PFSK-1 (cell line): ENCODE measurements around the gene TSC2.

Experiments used
- POLR2AphosphoS5 ChIP-seq: IDR thresholded peaks from 2 replicates; pipeline ENCODE4 v1.6.1; 2012; ENCODE audit warnings: low read depth, mild to moderate bottlenecking, control low read depth, low read length, moderate library complexity
- REST ChIP-seq, 2 experiments: IDR thresholded peaks; 2 replicates each; pipeline versions ENCODE4 v1.6.1 to v1.8.0; 2011 to 2012; ENCODE audit warnings: low read depth in 2 of 2, low read length in 2 of 2, control low read depth in 1 of 2, inconsistent platforms in 1 of 2, mild to moderate bottlenecking in 1 of 2, moderate library complexity in 1 of 2; ENCODE audit not compliant: insufficient read depth in 1 of 2
- TAF1 ChIP-seq: IDR thresholded peaks from 2 replicates; pipeline ENCODE4 v1.6.1; 2012; ENCODE audit warnings: low read length, control low read depth, borderline replicate concordance; ENCODE audit not compliant: insufficient read depth

DNA sequence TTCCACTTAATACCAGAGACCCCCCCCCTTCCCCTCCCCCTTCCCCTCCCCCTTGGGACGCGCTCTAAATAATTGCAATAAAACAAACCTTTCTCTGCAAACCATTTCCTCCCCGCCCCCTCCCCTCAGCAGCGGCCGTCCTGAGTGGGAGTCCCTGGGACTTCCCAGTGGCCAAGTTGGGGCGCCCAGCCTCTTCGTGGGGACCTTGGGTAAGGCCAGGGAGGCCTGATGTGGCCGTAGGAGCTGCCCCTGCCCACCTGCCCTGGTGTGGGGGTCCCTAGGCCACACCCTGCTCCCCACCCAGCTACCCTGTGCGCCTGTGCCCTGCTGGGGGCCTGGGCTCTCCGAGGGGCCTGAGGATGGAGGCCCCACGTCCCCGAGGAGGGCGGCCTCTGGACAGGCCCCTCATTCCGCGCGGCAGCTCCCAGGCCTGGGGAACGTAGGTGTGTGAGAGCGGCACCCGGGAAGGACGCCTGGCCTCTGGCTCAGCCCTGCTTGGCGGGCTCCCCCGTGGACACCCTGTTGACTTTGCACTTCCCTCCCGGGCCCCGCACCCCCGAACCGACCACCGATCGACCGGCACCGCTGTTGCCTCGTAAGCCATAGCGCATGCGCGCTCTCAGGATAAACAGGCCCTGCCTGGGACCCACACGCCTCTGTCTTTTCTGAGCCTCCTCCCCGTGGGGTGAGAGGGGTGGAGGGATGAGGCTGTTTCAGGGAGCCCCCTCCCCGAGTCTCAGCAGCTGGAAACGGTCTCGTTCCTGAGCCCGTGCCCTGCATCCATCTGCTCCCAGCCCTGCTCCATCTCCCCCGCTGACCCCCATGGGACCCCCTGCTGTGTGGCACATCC is 9.2 kb upstream of the TSC2 start:
- TF ChIP-seq POLR2AphosphoS5 = 0 out of 2 replicates have a peak, but pooled peaks have one; percentile 9
- TF ChIP-seq REST (IDR thresholded peaks at IDR 0.05; ENCODE audit: insufficient read depth in 1 of 2, low read depth in 2 of 2, low read length in 2 of 2) = no peak
- no peak for TF ChIP-seq TAF1
